GM23248 (cell line): ENCODE results near the gene SLC22A1.

ENCODE experiments used
- EZH2 ChIP-seq: fragments of 200-600 bp; sonication (generic); IDR thresholded peaks from 2 replicates; pipeline ENCODE4 v1.6.1; 2018; ENCODE audit warnings: antibody characterized with exemption, mild to moderate bottlenecking; ENCODE audit not compliant: insufficient read depth, poor library complexity, severe bottlenecking
- EZH2phosphoT487 ChIP-seq: fragments of 200-600 bp; sonication (generic); IDR thresholded peaks from 2 replicates; pipeline ENCODE4 v1.6.1; 2018; ENCODE audit warnings: antibody characterized with exemption, moderate library complexity, mild to moderate bottlenecking, low read depth; ENCODE audit not compliant: insufficient read depth

GRCh38 chr6:160106701-160107100 lies 14.9 kb upstream of the SLC22A1 start:
- TF ChIP-seq EZH2 (no peak), EZH2phosphoT487 (no peak)
